CD4-positive, alpha-beta memory T cell (primary cell): ENCODE results near the gene MRPS16. TPM values are rescaled to one million over a fixed set of nuclear protein-coding genes. Genes with fewer than 3 reads are reported as not detected.
"Not testable (repeated sequence)": the region's sequence is repeated elsewhere in the genome, so short reads cannot be mapped to it uniquely, and the experiment has no call there.

ENCODE experiments used
- CTCF ChIA-PET: fragments of 350-600 bp; sonication (Branson Sonifier 250); formaldehyde crosslinking; loops from one replicate; lab custom pipeline; 2021; ENCODE audit warnings: inconsistent platforms; ENCODE audit not compliant: partially characterized antibody; lab: Charles Lee
- POLR2A ChIA-PET: fragments of 350-600 bp; sonication (Branson Sonifier 250); formaldehyde crosslinking; loops from one replicate; lab custom pipeline; 2021; ENCODE audit not compliant: partially characterized antibody; lab: Charles Lee
- DNase-seq, 5 donors: peaks; one replicate each; pipeline versions ENCODE4 v3.0.0 to v3.0.0-alpha.2; 2020 to 2022; ENCODE audit warnings: mixed read lengths in 1 of 5
- H3K27ac ChIP-seq: one replicate; pipeline ENCODE4 v1.7.0; 2013; ENCODE audit warnings: low read depth, low read length
- H3K27me3 ChIP-seq: 2 replicates; pipeline ENCODE4 v1.7.0; 2013; ENCODE audit warnings: mild to moderate bottlenecking, low read length, moderate library complexity; ENCODE audit not compliant: insufficient read depth
- H3K36me3 ChIP-seq: 2 replicates; pipeline ENCODE4 v1.7.0; 2013; ENCODE audit warnings: mild to moderate bottlenecking, low read length, moderate library complexity; ENCODE audit not compliant: insufficient read depth
- H3K4me1 ChIP-seq: 2 replicates; pipeline ENCODE4 v1.7.0; 2013; ENCODE audit warnings: mild to moderate bottlenecking, low read length, moderate library complexity; ENCODE audit not compliant: insufficient read depth
- H3K4me3 ChIP-seq, 2 donors: one replicate each; pipeline ENCODE4 v1.7.0; 2013; ENCODE audit warnings: low read length in 2 of 2, mild to moderate bottlenecking in 1 of 2
- H3K9me3 ChIP-seq, 2 donors: one replicate each; pipeline ENCODE4 v1.7.0; 2013; ENCODE audit warnings: low read length in 2 of 2, control low read depth in 1 of 2; ENCODE audit not compliant: control insufficient read depth in 1 of 2
- H3K27ac Mint-ChIP-seq, 7 donors: one replicate each; pipeline ENCODE4 v1.8.0; 2020 to 2021; ENCODE audit warnings: mixed read lengths in 7 of 7, mild to moderate bottlenecking in 6 of 7, inconsistent platforms in 3 of 7, moderate library complexity in 3 of 7
- H3K27me3 Mint-ChIP-seq, 2 donors: one replicate each; pipeline ENCODE4 v1.8.0; 2020 to 2021; ENCODE audit warnings: mixed read lengths in 2 of 2
- H3K36me3 Mint-ChIP-seq, 2 donors: one replicate each; pipeline ENCODE4 v1.8.0; 2020 to 2021; ENCODE audit warnings: mixed read lengths in 2 of 2, inconsistent platforms in 1 of 2, mild to moderate bottlenecking in 1 of 2
- H3K4me1 Mint-ChIP-seq, 4 donors: one replicate each; pipeline ENCODE4 v1.8.0; 2020 to 2021; ENCODE audit warnings: mixed read lengths in 4 of 4, mild to moderate bottlenecking in 1 of 4
- H3K4me3 Mint-ChIP-seq, 8 donors: one replicate each; pipeline ENCODE4 v1.8.0; 2020 to 2021; ENCODE audit warnings: mixed read lengths in 8 of 8, mild to moderate bottlenecking in 7 of 8, moderate library complexity in 6 of 8, inconsistent platforms in 3 of 8
- H3K9me3 Mint-ChIP-seq, 8 donors: one replicate each; pipeline ENCODE4 v1.8.0; 2020 to 2021; ENCODE audit warnings: mixed read lengths in 8 of 8, mild to moderate bottlenecking in 5 of 8, inconsistent platforms in 3 of 8, moderate library complexity in 1 of 8
- intact Hi-C: fragments of 100-400 bp; cut with micrococcal nuclease; formaldehyde crosslinking; loops from one replicate; pipeline ENCODE4 v1.15.1; 2023
- polyA plus RNA-seq, 2 donors: library from polyadenylated mRNA; unstranded; fragments of 300-500 nt; fragmentation: Illumina TruSeq; gene quantifications; one replicate each; pipeline ENCODE4 v1.2.3, GENCODE V29; 2021
- total RNA-seq, 2 experiments: library from RNA; stranded (reverse); gene quantifications; one replicate each; pipeline ENCODE4 v1.2.3, GENCODE V29; 2021

The MRPS16 gene
- total and polyA plus RNA-seq, 4 experiments from 2014 or later: 44.9 to 104 (median 71.8) TPM

DNA sequence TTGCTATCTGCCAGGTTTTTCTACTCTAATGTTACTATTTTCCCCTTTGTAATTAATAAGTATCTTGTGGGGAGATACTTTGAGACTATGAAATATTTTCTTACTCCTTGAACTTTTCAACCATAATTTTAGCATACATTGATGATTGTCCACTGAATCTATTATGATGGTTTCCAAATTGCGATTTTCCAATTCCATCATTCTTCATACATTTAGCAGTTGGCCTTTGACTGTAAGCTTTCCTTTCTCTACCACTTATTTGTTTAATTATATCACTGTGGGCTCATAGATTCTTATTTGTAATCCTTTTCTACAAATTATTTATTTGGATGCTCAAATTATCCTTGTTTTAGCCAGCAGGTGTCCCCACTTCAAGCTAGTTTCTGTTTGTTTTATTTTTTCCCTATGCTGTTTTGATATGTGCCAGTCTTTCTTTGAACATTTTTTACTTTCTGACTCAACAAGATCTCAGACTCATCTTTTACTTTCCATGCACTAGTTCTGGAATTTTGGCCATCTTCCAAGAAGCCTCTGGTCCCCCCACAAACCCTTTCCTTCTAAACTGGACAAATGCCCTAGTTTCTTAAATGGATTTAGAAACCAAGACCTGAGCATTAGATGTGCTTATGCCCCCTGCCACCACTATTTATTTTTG is 11.4 kb upstream of the MRPS16 start:
- peak in 3 of 5 donors; percentile 6 to 12 (median 8) for DNase-seq
- peaks cover 0 to 3% (median 0%) of the 10 kb centered on the region in 4 donors for H3K4me1 Mint-ChIP-seq
- POLR2A ChIA-PET: no interaction called here

DNA sequence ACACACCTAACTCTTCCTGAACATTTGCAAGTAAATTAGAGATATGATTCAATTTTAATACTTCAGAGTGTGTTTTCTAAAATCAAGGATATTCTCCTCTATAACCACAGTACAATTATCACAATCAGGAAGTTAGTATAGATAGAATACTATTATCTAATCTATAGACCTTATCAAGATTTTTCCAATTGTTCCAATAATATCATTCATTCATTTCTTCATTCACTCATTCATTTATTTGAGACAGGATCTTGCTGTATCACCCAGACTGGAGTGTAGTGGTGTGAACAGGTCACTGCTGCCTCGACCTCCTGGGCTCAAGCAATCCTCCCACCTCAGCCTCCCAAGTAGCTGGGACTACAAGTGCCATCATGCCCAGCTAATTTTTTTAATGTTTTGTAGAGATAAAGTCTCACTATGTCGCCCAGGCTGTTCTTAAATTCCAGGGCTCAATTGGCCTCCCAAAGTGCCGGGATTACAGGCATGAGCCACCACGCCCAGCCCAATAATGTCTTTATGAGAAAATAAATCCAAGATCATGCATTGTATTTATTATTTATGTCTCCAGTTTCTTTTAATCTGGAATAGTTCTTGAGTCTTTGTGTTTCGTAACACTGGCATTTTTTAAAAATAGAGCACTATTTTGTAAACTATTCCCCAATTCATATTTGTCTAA is 10.6 kb upstream of the MRPS16 start:
- DNase-seq: no peak
- intact Hi-C loops: no loop called here
- ChIA-PET POLR2A (no interaction called here), CTCF (interaction anchor here (0.9 to 1.5 kb wide), 7 partner anchors 9 to 381 kb away, joined by 3 to 5 read pairs (median 3); partner anchors contain the start of gene MYOZ1)
- H3K36me3 ChIP-seq: no peaks in the 10 kb centered on the region
- H3K27me3 ChIP-seq: no peaks in the 10 kb centered on the region
- H3K4me1 ChIP-seq: no peaks in the 10 kb centered on the region
- Mint-ChIP-seq H3K27ac (no peak overlapping the region), H3K4me3 (no peak overlapping the region), H3K27me3 (no peaks in the 10 kb centered on the region), H3K36me3 (no peaks in the 10 kb centered on the region), H3K9me3 (peaks cover 0 to 12% (median 7%) of the 10 kb centered on the region in 8 donors), H3K4me1 (peaks cover 0 to 3% (median 0%) of the 10 kb centered on the region in 4 donors)
- H3K27ac ChIP-seq: no peak overlapping the region
- H3K9me3 ChIP-seq: no peaks in the 10 kb centered on the region
- H3K4me3 ChIP-seq: no peak overlapping the region

More for the DNA sequence above, 11.4 kb upstream of the MRPS16 start:
- Mint-ChIP-seq H3K27me3 (no peaks in the 10 kb centered on the region), H3K36me3 (no peaks in the 10 kb centered on the region), H3K4me3 (no peak overlapping the region), H3K27ac (peak overlapping the region in 1 of 7 donors; percentile 66), H3K9me3 (peaks cover 0 to 8% (median 4%) of the 10 kb centered on the region in 8 donors)
- H3K36me3 ChIP-seq: no peaks in the 10 kb centered on the region
- CTCF ChIA-PET: interaction anchor here (0.6 to 1.5 kb wide), 10 partner anchors 9 to 651 kb away, joined by 3 to 5 read pairs (median 3); partner anchors contain the start of gene MYOZ1
- no peaks in the 10 kb centered on the region for H3K9me3 ChIP-seq
- no peak overlapping the region for H3K4me3 ChIP-seq
- no peaks in the 10 kb centered on the region for H3K27me3 ChIP-seq
- no peak overlapping the region for H3K27ac ChIP-seq
- H3K4me1 ChIP-seq: no peaks in the 10 kb centered on the region
- intact Hi-C loops: loop anchor here (1.0 kb wide), 1 partner anchor 380 kb away; no protein-coding TSS in a partner anchor

- no peaks in the 10 kb centered on the region for H3K27me3 Mint-ChIP-seq
- peaks cover 0 to 3% (median 0%) of the 10 kb centered on the region in 4 donors for H3K4me1 Mint-ChIP-seq
- no peak overlapping the region for H3K4me3 Mint-ChIP-seq
- H3K4me1 ChIP-seq: no peaks in the 10 kb centered on the region
- DNase-seq: no peak
- H3K9me3 Mint-ChIP-seq: peaks cover 0 to 12% (median 7%) of the 10 kb centered on the region in 8 donors
- H3K9me3 ChIP-seq: no peaks in the 10 kb centered on the region
- intact Hi-C loops: no loop called here
- ChIA-PET POLR2A (no interaction called here), CTCF (no interaction called here)
- no peaks in the 10 kb centered on the region for H3K27me3 ChIP-seq
- no peak overlapping the region for H3K27ac Mint-ChIP-seq
- H3K4me3 ChIP-seq: no peak overlapping the region
- H3K27ac ChIP-seq: no peak overlapping the region
- H3K36me3 Mint-ChIP-seq: no peaks in the 10 kb centered on the region
- no peaks in the 10 kb centered on the region for H3K36me3 ChIP-seq
Observed at GRCh38 chr10:73262105-73262730, 9.8 kb upstream of the MRPS16 start.

DNA sequence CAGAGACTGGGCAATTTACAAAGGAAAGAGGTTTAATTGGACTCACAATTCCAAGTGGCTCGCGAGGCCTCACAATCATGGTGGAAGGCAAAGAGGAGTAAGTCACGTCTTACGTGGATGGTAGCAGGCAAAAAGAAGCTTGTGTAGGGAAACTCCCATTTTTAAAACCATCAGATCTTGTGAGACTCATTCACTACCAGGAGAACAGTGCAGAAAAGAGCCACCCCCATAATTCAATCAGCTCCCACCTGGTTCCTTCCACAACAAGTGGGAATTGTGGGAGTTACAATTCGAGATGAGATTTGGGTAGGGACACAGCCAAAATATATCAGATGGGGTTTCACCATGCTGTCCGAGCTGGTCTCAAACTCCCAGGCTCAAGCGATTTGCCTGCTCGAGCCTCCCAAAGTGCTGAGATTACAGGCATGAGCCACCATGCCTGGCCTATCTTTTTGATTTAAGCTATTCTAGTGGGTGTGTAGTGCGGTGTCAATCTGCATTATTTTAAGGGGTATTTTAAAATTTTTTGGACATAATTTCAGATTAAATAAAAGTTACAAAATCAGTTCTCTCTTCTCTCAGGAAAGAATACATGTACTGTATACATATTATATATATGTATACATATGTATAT is 9.0 kb upstream of the MRPS16 start:
- H3K9me3 ChIP-seq: no peaks in the 10 kb centered on the region
- no peak overlapping the region for H3K4me3 ChIP-seq
- DNase-seq: no peak
- Mint-ChIP-seq H3K4me3 (no peak overlapping the region), H3K27me3 (no peaks in the 10 kb centered on the region), H3K36me3 (no peaks in the 10 kb centered on the region), H3K4me1 (peaks cover 0 to 3% (median 0%) of the 10 kb centered on the region in 4 donors), H3K9me3 (peaks cover 0 to 12% (median 7%) of the 10 kb centered on the region in 8 donors), H3K27ac (no peak overlapping the region)
- no peaks in the 10 kb centered on the region for H3K36me3 ChIP-seq
- no peak overlapping the region for H3K27ac ChIP-seq
- ChIA-PET POLR2A (no interaction called here), CTCF (interaction anchor here (0.6 kb wide), 1 partner anchor 1460 kb away, joined by 4 read pairs; no protein-coding TSS in a partner anchor)
- H3K27me3 ChIP-seq: no peaks in the 10 kb centered on the region
- H3K4me1 ChIP-seq: no peaks in the 10 kb centered on the region
- intact Hi-C loops: no loop called here

DNA sequence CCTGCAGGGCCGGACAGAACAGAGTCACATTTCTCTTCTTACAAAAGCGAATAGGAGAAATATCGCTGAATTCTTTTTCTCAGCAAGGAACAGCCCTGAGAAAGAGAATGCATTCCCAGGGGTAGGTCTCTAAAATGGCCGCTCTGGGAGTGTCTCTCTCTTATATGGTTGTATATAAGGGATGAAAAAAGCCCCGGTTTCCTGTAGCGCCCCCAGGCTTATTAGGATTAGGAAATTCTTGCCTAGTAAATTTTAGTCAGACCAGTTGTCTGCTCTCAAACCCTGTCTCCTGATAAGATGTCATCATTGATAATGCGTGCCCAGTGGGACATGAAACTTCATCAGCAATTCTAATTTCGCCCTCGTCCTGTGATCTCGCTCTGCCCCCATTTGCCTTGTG is 6.2 kb upstream of the MRPS16 start:
- CTCF ChIA-PET, H3K4me3 Mint-ChIP-seq, H3K4me1 ChIP-seq, H3K27me3 Mint-ChIP-seq, H3K4me3 ChIP-seq, H3K27ac ChIP-seq, H3K27ac Mint-ChIP-seq, H3K27me3 ChIP-seq, DNase-seq, H3K36me3 ChIP-seq, H3K9me3 ChIP-seq, H3K36me3 Mint-ChIP-seq, H3K4me1 Mint-ChIP-seq: not testable (repeated sequence)
- intact Hi-C loops: loop anchor here (10.0 kb wide), 1 partner anchor 904 kb away; the partner anchor contains the start of gene DNAJB12
- peaks cover 0 to 12% (median 7%) of the 10 kb centered on the region in 8 donors for H3K9me3 Mint-ChIP-seq
- POLR2A ChIA-PET: interaction anchor here (1.0 kb wide), 1 partner anchor 11 kb away, joined by 3 read pairs; the partner anchor contains the start of gene DNAJC9

DNA sequence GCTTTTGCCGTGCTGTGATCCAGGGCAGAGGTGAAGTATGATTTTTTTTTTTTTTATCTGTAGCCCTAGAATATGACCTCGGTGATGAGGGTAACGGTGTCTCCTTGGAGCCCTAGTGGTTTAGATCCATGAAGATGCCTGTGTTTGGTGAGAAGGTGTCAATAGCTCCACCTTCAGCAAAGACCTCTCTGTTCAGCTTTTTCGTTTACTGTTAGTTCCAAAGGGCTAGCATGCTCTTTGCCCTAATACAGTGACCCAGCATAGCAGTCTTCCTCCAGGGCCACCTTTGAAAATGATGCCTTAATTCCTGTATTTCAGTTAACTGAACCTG is 746 bp upstream of the MRPS16 start:
- Histone ChIP-seq H3K9me3 (no peaks in the 10 kb centered on the region), H3K27me3 (no peaks in the 10 kb centered on the region), H3K36me3 (no peaks in the 10 kb centered on the region), H3K4me1 (peaks cover 27% of the 10 kb centered on the region), H3K27ac (peak overlapping the region; percentile 82), H3K4me3 (peak overlapping the region; percentile 49 to 99)
- POLR2A ChIA-PET: interaction anchor here (1.1 to 2.6 kb wide), 8 partner anchors 12 to 897 kb away, joined by 3 to 12 read pairs (median 3); partner anchors contain the start of genes AP3M1, CFAP70 and P4HA1
- intact Hi-C loops: loop anchor here (2.0 to 10.0 kb wide), 5 partner anchors 106 to 898 kb away; partner anchors contain the start of genes CFAP70, DNAJB12, MCU and P4HA1
- Mint-ChIP-seq H3K36me3 (peaks cover 9 to 31% of the 10 kb centered on the region in 2 donors), H3K4me1 (peaks cover 18 to 40% (median 31%) of the 10 kb centered on the region in 4 donors), H3K4me3 (peak overlapping the region; percentile 95 to 100 (median 98)), H3K27ac (peak overlapping the region; percentile 94 to 99 (median 97)), H3K27me3 (no peaks in the 10 kb centered on the region), H3K9me3 (peaks cover 0 to 2% (median 0%) of the 10 kb centered on the region in 8 donors)
- DNase-seq: peak in 1 of 5 donors; percentile 16
- CTCF ChIA-PET: interaction anchor here (0.7 to 1.5 kb wide), 2 partner anchors 11 to 94 kb away, joined by 3 to 4 read pairs; no protein-coding TSS in a partner anchor
